ENCODE measurements around the gene CFAP251.
A peak's percentile ranks its signal among the peaks of the same experiment; 100 is the strongest.
"Not testable (repeated sequence)": the region's sequence is repeated elsewhere in the genome, so short reads cannot be mapped to it uniquely, and the experiment has no call there.

Gene CFAP251

DNA sequence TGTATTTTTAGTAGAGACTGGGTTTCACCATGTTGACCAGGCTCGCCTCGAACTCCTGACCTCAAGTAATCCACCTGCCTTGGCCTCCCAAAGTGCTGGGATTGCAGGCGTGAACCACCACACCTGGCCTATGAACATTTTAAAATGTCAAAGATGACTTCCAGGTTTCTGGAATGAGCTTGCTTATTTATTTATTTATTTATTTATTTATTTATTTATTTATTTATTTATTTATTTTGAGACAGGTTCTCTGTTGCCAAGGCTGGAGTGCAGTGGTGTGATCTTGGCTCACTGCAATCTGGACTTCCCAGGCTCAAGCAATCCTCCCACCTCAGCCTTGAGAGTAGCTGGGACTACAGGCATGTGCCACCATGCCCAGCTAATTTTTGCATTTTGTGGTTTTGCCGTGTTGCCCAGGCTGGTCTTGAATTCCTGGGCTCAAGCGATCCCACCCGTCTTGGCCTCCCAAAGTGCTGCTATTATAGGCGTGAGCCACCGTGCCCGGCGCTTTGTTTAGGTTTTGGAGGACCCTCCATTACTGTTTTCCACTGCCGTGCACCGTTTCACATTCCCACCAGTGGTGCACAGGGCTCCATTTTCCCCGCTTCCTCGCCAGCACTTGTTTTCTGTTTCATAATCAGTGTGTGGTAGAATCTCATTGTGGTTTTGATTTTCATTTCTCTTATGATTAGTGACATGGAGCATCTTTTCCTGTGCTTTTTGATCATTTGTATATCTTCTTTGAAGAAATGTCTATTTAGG is 6.4 kb upstream of the CFAP251 start:
- peak in 1 of 2 donors; percentile 20 for DNase-seq (ENCODE audit: low read depth in 2 of 2)

DNA sequence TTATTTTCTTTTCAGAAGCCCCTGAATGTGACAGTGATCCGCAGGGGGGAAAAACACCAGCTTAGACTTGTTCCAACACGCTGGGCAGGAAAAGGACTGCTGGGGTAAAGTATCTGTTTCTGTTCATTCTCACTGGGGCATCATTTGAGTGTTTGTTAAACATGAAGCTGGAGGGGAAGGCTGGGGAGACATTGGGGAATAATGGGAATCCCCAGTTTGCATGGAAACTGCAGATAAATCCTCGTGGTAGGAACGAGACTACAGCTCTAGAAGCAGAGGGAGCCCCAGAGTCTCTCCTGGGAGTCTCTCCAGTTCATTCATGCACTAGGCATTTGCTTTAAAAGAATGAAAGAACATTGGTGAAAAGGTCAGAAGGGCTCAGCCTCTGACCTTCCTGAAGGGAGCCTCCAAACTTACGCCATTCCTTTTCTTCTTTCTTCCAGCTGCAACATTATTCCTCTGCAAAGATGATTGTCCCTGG is 2.5 kb upstream of the CFAP251 start:
- no peak for DNase-seq (ENCODE audit: low read depth in 2 of 2)

- no peak for DNase-seq (ENCODE audit: low read depth in 2 of 2)
These were observed 1.7 kb upstream of the CFAP251 start for GRCh38 chr12:121916719-121917118.

DNA sequence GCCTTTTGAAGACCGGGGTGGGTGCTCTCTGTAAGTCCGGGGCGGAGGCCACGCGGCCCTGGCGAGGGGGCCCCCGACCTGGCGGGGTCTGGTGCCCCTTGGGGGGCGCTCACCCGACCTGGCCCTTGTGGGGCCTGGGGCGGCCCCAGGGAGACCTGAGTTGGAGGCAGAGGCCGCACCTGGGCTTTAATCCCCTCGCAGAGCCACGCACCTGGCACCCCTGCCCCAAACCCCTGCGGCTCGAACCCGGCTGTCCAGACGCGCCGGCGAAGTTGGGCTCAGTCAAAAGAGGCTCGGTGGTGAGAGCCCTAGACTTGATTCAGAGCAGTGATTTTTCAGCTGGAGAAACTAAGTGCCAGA is 267 bp downstream of the CFAP251 start:
- no peak for DNase-seq (ENCODE audit: low read depth in 2 of 2)

DNA sequence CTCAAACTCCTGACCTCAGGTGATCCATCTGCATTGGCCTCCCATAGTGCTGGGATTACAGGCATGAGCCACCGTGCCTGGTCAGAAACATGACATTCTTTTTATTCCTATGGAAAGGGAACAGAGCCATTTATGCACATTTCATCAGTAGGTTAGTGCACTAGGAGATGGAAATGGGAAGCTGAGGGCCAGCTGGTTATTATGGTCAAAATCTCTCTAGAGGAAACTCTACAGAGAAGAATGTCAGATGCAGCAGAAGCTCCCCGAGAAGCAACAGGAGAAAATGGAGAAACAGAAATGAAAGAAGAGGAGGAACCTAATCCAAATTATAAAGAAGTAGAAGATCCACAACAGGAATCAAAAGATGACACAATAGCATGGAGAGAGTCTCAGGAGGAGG is 2.7 kb downstream of the CFAP251 start:
- DNase-seq (ENCODE audit: low read depth in 2 of 2) = no peak

GRCh38 chr12:121925358-121925695 is 6.9 kb downstream of the CFAP251 start:
- DNase-seq (ENCODE audit: low read depth in 2 of 2) = no peak

DNA sequence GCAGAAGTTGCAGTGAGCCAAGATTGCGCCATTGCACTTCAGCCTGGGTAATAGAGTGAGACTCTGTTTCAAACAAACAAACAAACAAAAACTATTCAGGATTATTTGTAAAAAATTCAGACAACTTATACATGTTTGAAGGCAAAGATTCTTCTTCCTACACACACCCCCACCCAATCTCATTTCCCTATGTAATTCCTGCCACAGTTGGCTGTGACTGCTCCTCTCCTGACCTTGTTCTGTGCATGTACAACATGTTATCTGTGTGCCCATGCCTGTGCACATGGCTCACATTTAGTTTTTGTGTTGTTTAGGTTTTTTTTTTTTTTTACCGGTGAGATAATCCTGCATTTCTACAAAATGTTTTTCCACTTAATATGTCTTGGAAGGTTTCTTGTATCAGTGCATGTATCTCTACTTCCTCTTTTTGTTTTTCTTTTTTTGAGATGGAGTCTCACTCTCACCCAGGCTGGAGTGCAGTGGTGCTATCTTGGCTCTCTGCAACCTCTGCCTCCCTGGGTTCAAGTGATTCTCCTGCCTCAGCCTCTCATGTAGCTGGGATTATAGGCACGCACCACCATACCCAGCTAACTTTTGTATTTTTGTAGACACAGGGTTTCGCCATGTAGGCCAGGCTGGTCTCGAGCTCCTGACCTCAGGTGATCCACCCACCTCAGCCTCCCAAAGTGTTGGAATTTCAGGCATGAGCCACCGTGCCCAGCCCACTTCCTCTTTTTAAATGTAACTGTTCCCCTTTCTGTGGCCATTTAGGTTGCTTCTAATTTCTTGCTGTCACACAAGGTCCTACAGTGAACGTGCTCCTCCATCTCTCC is 8.7 kb downstream of the CFAP251 start:
- no peak for DNase-seq (ENCODE audit: low read depth in 2 of 2)

- no peak for DNase-seq (ENCODE audit: low read depth in 2 of 2)
These were observed 9.4 kb downstream of the CFAP251 start for GRCh38 chr12:121927813-121928212.

GRCh38 chr12:121929545-121929944 is 11.2 kb downstream of the CFAP251 start:
- not testable (repeated sequence) for DNase-seq (ENCODE audit: low read depth in 2 of 2)

DNA sequence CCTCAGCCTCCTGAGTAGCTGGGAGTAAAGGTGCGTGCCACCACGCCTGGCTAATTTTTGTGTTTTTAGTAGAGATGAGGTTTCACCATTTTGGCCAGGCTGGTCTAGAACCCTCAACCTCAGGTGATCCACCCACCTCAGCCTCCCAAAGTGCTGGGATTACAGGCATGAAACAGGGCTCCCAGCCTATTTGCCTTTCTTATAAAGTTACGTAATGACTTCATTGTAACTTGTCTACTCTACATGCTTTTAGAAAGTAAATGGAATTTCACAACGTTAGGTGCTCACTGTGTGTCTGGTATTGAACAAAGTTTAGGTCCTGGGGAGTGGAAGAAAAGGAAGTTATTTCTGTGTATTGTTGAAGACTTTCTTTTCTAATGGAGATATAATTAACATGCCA is 12.5 kb downstream of the CFAP251 start:
- no peak for DNase-seq (ENCODE audit: low read depth in 2 of 2)

DNA sequence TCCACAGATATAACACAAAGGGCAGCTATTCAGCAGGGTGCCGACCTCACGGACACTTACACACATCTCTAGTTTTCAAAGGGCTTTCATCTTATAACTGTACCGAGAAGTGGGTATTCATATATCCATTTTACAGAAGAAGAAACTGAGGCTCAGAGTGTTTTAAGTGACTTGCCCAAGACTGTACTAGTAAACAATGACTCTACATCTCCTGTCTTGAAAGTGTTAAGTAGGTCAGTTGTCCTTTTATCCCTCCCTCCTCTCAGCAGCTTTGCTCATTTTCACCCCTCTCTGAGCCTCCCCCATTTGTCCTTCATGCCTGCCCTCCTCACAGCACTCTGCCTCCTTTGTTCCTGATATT is 13.8 kb downstream of the CFAP251 start:
- DNase-seq (ENCODE audit: low read depth in 2 of 2) = no peak

DNA sequence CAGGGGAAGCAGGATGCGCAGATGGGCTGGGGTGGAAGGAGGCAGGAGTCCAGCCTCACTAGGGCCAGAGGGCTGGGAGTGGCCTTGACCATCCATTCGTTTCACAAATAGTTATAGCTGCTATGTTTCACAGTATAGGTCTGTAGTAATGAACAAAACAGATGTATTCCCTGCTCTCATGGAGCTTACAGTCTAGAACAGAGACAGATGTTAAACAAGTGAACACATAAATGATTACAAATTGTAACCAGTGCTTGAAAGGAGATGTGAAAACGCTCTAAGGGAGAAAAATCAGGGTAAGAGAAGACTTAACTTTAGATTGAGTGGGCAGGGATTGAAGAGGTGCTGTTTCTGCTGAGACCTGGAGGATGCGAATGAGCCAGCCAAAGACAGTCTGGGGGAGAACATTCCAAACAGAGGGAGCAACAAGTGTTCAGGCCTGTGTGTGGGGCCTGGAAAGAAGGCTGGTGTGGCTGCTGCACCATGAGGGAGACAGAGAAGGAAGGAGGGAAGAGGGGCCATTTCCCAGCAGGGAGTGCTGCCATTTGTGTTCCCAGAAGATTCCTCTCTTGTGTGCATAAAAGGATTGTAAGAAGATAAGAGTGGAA is 14.6 kb downstream of the CFAP251 start:
- DNase-seq (ENCODE audit: low read depth in 2 of 2) = no peak

- no peak for DNase-seq (ENCODE audit: low read depth in 2 of 2)
These were observed 15.3 kb downstream of the CFAP251 start for GRCh38 chr12:121933522-121934308.

GRCh38 chr12:121934309-121934664 is 15.9 kb downstream of the CFAP251 start:
- DNase-seq (ENCODE audit: low read depth in 2 of 2) = no peak

GRCh38 chr12:121937654-121938053 is 19.3 kb downstream of the CFAP251 start:
- DNase-seq (ENCODE audit: low read depth in 2 of 2) = no peak

DNA sequence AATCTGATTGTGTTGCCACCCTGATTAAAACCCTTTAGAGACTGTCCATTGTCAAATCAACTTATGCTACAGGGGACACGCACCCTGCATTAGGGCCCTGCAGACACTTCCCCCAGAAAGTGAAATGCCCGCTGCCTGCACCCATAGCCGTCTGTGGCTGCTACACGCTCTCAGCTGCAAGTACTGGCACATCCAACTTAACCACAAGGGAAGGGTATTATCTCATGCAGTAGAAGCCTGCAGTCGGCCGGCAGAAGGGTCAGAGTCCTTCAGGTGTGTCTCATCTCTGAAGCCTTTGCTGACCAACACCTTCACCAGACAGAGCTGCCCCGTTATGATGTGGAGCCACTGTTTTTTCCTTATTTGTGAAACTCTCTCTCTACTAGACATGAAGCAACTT is 20.8 kb downstream of the CFAP251 start:
- no peak for DNase-seq (ENCODE audit: low read depth in 2 of 2)

DNA sequence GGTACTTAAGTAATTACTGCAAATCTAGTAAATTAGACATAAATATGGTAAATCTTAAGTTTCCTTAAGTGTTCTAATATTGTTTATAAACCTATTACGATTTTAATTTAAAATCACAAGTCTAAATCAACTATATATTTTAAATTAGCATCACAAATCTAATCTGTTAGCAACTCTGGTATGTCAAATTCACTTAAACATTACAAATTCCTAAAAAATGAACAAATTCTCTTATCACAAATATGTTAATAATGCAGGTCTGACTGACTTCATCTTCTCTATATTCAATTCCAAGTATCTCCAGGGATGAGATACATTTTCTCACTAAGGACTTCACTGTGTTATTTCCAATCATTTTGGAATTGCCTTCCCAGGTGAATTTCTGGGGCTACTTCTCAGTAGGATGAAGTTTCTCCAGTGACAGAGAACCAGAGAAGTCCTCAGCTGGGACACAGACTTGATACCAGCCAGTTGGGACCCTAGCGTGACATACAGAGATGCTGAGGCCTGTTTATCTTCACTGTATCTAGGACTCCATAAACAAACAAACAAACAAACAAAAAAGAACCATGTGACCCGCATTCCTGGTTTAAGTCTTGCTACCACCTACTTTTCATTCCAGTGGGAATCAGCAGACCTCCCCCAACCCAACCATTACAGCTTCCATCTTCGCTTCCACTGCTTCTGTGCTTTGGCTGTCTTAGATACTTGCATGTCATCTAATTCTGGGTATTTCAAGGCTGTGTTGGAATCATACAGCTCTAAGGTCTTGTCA is 21.8 kb downstream of the CFAP251 start:
- DNase-seq (ENCODE audit: low read depth in 2 of 2) = no peak

DNA sequence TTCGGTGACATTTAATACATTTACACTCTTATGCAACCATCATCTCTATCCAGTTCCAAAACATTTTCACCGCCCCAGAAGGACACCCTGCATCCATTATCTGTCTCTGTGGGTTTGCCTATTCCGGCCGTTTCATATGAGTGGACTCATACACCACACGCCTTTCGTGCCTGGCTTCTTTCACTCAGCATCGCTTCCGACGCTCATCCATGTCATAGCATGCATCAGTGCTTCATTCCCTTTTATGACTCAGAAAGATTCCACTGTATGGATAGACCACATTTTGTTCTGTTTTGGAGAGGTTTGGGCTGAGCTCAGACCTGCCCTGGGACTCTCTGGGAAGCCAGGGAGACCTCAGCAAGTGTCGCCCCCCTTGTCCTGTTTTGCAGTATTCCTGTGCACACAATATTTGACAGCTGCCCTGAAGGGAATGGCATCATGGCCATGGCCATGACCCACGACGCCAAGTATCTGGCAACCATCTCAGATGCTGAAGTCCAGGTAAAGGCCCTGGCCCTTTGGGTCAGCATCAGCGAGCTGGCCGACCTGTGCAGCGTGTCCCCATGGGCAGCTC is 23.8 kb downstream of the CFAP251 start:
- no peak for DNase-seq (ENCODE audit: low read depth in 2 of 2)

- DNase-seq (ENCODE audit: low read depth in 2 of 2) = no peak
These were observed 25.5 kb downstream of the CFAP251 start for GRCh38 chr12:121943926-121944325.

- DNase-seq (ENCODE audit: low read depth in 2 of 2) = no peak
These were observed 28.1 kb downstream of the CFAP251 start for GRCh38 chr12:121946313-121947025.
